GM19324 (cell line): Measurements from ENCODE around the gene AFF1.

ENCODE experiments used
- ATAC-seq: cut with Tn5 transposase; IDR thresholded peaks from one replicate; pipeline ENCODE4 v1.9.1; 2021; ENCODE audit warnings: mild to moderate bottlenecking, moderate library complexity; ENCODE audit not compliant: unreplicated experiment, low FRiP score

AFF1 gene

DNA sequence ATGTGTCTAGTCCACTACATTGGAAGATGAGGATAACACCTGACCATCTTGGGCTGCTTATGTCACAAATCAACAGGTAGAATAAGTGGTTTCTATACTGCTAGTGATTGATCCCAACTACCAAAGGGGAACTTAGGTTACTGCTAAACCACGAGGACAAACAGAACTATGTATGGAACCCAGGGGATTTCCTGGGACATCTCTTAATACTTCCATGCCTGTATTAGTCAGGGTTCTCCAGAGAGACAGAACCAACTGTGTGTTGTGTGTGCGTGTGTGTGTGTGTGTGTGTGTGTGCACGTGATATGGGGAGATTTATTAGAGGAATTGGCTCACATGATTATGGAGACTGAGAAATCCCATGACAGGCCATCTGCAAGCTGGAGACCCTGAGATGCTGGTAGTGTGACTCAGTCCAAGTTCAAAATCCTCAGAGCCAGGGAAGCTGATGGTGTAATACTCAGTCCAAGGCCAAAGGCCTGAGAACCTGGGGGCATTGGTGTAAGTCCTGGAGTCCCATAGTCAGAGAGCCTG is 16.2 kb upstream of the AFF1 start:
- ATAC-seq: no peak

DNA sequence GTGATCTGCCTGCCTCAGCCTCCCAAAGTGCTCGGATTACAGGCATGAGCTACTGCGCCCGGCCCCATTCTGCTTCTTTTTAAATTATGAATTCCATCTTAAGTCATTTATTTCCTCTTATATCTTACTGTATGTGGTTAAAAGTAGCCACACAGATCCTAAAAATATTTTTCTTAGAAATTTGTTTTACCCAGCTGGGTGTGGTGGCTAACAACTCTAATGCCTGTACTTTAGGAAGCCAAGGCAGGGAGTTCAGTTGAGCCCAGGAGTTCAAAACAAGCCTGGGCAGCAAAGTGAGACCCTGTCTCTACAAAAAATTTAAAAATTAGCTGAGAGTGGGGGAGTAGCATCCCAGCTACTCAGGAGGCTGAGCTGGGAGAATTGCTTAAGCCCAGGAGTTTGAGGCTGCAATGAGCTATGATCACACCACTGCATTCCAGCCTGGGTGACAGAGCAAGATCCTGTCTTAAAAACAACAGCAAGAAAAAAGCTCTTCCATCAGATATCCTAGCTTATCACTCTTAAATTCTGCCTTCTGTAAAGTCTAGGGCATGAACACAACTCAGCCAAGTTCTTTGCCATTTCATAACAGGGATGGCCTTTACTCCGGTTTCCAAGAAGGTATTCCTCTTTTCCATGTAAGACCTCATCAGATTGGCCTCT is 15.1 kb upstream of the AFF1 start:
- ATAC-seq: no peak

- no peak for ATAC-seq
Measured at GRCh38 chr4:86921608-86922252, 13.1 kb upstream of the AFF1 start.

GRCh38 chr4:86924811-86925210 is 10.0 kb upstream of the AFF1 start:
- no peak for ATAC-seq

DNA sequence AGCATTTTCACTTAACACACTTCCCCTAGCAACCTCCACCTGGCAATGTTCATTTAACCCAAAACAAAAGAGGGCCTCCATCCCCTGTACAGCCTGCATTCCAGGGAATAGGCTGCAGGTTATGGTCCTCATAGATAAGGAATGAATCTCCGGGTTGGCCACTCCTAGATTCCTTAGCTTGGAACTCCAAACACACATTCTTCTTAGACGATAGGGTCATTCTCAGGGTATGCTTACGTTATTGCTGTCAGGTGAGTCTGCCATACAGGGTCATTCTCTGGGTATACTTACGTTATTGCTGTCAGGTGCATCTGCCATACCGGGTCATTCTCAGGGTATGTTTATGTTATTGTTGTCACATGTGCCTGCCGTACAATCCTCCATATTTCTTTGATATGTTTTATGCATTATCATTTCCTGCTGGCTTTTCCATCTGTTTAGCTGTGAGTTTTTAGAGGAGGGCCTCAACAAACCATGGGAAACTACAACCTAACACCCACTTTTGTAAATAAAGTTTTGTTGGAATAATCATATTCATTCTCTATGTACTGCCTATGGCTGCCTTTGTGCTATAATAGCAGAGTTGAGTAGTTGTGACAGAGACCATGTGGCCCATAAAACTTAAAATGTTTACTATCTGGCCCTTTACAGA is 8.2 kb upstream of the AFF1 start:
- ATAC-seq: no peak

DNA sequence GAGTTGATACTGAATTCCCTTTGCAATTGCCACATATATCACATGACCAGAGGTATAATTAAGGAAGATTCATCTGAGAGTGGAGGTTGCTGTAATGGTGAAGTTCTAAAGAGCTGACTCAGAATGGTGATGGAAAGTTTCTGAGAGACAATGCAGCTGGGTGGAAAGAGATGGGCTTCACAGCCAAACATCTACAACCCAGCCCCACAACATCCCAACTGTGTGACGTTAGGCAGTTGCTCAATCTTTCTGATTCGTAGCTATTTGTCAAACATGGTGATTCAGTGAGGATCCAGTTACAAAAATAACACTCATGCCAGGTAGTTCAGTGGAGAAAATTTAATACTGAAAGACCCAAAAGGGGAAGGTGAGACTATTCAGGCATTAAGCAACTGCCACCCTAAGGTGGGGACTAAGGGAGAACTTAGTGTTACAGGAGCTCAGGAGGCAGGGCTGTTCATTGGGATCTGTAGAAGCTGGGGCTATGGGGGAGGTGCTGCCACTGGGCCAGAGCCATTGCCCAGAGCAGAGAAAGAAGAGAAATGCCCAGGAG is 6.9 kb upstream of the AFF1 start:
- no peak for ATAC-seq

DNA sequence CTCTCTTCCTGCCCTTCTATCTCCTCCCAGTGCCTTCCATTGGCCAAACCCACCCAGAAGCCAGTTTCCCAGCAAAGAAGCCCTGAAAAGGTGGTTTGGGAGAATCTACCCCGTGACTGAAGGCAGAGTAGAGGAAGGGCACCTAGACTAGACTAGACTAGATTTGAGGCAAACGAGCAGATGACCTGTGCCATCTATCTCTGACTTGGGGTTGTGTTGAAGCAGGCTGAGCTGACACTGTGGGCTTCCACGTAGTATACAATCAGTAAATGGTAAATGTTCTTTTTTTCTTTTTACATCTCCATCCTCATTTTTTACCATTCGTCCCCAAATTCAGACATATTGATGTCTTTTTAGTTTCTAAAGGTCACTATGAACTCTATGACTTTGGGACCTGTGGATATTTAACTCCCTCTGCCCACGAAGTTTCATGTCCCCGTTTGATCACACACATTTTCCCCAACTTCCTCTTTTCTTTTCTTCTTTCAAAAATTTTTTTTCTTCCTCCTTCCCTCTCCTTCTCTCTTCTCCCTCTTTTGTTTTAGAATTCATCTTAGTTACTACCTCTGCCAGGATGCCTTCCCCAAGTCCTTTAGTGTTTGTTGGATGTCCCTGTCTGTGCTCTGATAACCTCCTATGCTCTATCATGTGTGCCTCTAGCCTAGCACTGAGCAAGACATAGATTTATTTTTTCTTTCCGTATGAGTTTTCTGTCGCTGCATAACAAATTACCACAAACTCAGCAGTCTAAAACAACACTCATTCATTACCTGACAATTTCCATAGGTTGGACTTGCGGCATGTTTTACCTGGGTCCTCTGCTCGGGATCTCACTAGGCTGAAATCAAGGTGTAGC is 6.2 kb upstream of the AFF1 start:
- ATAC-seq: no peak

DNA sequence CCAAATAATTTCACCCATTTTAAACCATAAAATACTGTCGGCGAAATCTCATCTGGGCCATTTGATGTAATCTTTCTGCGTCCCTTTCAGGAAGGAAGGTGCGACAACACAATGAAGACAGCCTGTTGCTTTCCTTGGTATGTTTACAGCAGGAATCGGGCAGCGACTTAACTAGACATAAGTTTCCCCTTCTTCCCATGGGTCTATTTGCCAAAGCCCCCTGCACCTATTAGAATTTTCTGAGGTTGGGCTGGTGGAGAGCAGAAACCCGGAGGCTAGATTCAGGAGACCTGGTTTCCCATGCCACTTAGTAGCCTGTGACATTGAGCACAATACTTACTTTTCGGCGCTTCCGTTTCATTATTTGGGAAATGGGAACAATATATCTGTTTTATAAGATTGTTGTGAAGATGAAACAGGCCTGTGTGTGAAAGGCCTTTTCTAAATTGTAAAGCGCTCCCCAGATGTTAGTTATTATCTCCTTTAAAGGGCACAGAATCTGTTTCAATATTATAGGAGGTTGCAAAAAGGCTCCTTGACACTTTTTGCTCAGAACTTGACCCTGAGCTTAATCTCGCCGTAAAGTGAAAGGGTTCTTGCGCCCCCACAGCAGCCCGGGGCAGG is 552 bp upstream of the AFF1 start:
- no peak for ATAC-seq

DNA sequence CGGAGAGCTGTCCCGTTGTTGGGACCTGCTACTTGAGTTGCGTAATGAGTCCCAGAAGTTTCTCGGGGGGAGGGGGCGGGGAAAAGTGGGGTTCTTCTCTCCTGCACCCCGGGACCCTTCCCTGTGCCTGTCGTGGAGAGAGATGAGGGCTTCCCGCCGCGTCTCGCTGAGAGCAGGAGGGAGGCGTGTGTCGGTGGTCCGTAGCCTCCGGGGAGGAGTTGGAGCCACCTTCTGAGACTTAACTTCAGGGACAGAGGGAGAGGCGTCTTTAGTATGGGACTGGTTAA is 698 bp downstream of the AFF1 start:
- peak; percentile 0 for ATAC-seq

- ATAC-seq: peak; percentile 27
Measured at GRCh38 chr4:86935853-86936733, 1.3 kb downstream of the AFF1 start.

- no peak for ATAC-seq
Measured at GRCh38 chr4:86938771-86939520, 4.1 kb downstream of the AFF1 start.

DNA sequence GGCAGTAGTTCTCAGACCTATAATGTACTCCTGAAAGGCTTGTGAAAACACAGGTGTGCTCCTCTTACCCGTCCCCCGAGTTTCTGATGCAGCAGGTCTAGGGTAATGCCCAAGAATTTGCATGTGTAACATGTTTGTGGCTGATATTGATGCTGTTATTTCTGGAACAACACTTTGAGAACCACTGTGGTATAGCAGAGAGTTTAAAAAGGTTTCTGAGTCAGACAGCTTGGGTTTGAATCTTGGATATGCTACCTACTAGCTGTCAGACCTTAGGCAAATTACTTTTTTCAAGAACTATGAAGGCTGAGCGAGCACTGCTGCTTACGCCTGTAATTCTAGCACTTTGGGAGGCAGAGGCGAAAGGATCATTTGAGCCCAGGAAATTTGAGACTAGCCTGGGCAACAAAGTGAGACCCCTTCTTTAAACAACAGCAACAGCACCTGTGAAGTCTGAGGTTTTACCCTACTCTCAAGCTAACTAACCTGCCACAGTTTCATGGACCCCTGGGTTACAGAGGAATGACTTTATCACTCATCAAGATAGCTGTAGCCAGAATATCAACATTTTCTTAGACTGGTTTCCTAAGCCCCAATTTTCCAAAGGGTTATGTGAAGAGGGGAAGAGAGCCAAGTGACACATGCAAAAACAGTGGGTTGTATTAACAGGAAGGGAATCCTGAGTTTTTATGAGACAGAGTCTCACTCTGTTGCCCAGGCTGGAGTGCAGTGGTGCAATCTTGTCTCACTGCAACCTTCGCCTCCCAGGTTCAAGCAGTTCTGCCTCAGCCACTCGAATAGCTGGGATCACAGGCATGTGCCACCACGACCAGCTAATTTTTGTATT is 5.1 kb downstream of the AFF1 start:
- ATAC-seq: peak; percentile 66

DNA sequence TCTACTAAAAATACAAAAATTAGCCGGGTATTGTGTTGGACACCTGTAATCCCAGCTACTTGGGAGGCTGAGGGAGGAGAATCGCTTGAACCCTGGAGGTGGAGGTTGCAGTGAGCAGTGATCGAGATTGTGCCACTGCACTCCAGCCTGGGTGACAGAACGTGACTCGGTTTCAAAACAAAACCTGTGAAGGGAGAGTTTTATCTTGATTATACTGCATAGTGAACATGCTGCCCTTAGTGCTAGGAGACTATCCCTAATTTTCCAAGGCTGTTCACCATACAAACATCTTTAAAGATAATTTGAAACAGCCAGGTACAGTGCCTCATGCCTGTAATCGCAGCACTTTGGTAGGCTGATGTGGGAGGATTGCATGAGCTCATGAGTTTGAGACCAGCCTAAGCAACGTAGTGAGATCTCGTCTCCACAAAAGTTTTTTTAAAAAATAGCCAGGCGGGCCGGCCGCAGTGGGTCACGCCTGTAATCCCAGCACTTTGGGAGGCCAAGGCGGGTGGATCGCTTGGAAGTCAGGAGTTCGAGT is 6.2 kb downstream of the AFF1 start:
- no peak for ATAC-seq

GRCh38 chr4:86942185-86942666 is 7.4 kb downstream of the AFF1 start:
- ATAC-seq: no peak

GRCh38 chr4:86944964-86945781 is 10.4 kb downstream of the AFF1 start:
- no peak for ATAC-seq

- no peak for ATAC-seq
Measured at GRCh38 chr4:86946868-86947500, 12.2 kb downstream of the AFF1 start.
